H1 (cell line): ENCODE results near the gene NELFCD.
"Not testable (repeated sequence)": the region's sequence is repeated elsewhere in the genome, so short reads cannot be mapped to it uniquely, and the experiment has no call there.

ENCODE experiments used
- CTCF ChIP-seq, 3 experiments: IDR thresholded peaks; 1 replicate in 2 of 3; 2 replicates in 1 of 3; pipeline versions ENCODE4 v1.5.1 to v1.6.1; 2011; ENCODE audit warnings: low read length in 3 of 3, mild to moderate bottlenecking in 3 of 3, inconsistent platforms in 2 of 3, low read depth in 1 of 3, moderate library complexity in 1 of 3; ENCODE audit not compliant: insufficient read depth in 1 of 3; ENCODE audit errors: control extremely low read depth in 1 of 3
- EP300 ChIP-seq, 2 experiments: IDR thresholded peaks; 1 replicate in 1 of 2; 2 replicates in 1 of 2; pipeline ENCODE4 v1.6.1; 2011 to 2012; ENCODE audit warnings: low read depth in 2 of 2, low read length in 2 of 2, mild to moderate bottlenecking in 2 of 2, borderline replicate concordance in 1 of 2, inconsistent platforms in 1 of 2, moderate library complexity in 1 of 2
- EZH2 ChIP-seq: fragments of 200-600 bp; sonication (generic); IDR thresholded peaks from 2 replicates; pipeline ENCODE4 v1.7.1; 2012; ENCODE audit warnings: low read depth, mild to moderate bottlenecking, moderate library complexity, low read length, inconsistent platforms; ENCODE audit not compliant: severe bottlenecking
- GABPA ChIP-seq: IDR thresholded peaks from 2 replicates; pipeline ENCODE4 v1.6.1; 2011; ENCODE audit warnings: mild to moderate bottlenecking, low read length, moderate library complexity, borderline replicate concordance; ENCODE audit not compliant: insufficient read depth
- JUND ChIP-seq: IDR thresholded peaks from 2 replicates; pipeline ENCODE4 v1.6.1; 2011; ENCODE audit warnings: mild to moderate bottlenecking, improper control_type of control experiment, low read length
- TEAD4 ChIP-seq: IDR thresholded peaks from 2 replicates; pipeline ENCODE4 v1.6.1; 2012; ENCODE audit warnings: low read depth, low read length, inconsistent platforms, mixed read lengths
- TF ChIP-seq, protein P1 (sequence below): IDR thresholded peaks from 2 replicates; pipeline ENCODE4 v1.6.1; 2012; ENCODE audit warnings: low read length, inconsistent platforms
- TF ChIP-seq, protein P2 (sequence below): IDR thresholded peaks from 2 replicates; pipeline ENCODE4 v1.6.1; 2011; ENCODE audit warnings: low read length, improper control_type of control experiment

GRCh38 chr20:58963922-58964321, 17.1 kb upstream of the NELFCD start:
- TF ChIP-seq EP300 (IDR thresholded peaks at IDR 0.05; ENCODE audit: borderline replicate concordance in 1 of 2, low read depth in 2 of 2, low read length in 2 of 2); CTCF (IDR thresholded peaks at IDR 0.05; ENCODE audit: control extremely low read depth in 1 of 3, insufficient read depth in 1 of 3, low read depth in 1 of 3, low read length in 3 of 3); JUND; TEAD4; GABPA; EZH2: not testable (repeated sequence)
- TF ChIP-seq, protein P1, sequence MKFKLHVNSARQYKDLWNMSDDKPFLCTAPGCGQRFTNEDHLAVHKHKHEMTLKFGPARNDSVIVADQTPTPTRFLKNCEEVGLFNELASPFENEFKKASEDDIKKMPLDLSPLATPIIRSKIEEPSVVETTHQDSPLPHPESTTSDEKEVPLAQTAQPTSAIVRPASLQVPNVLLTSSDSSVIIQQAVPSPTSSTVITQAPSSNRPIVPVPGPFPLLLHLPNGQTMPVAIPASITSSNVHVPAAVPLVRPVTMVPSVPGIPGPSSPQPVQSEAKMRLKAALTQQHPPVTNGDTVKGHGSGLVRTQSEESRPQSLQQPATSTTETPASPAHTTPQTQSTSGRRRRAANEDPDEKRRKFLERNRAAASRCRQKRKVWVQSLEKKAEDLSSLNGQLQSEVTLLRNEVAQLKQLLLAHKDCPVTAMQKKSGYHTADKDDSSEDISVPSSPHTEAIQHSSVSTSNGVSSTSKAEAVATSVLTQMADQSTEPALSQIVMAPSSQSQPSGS: not testable (repeated sequence)
- TF ChIP-seq, protein P2, sequence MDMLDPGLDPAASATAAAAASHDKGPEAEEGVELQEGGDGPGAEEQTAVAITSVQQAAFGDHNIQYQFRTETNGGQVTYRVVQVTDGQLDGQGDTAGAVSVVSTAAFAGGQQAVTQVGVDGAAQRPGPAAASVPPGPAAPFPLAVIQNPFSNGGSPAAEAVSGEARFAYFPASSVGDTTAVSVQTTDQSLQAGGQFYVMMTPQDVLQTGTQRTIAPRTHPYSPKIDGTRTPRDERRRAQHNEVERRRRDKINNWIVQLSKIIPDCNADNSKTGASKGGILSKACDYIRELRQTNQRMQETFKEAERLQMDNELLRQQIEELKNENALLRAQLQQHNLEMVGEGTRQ: not testable (repeated sequence)
